ENCODE results near the gene INTS7. TPM values are rescaled to one million over a fixed set of nuclear protein-coding genes. Genes with fewer than 3 reads are reported as not detected.
A peak's percentile ranks its signal among the peaks of the same experiment; 100 is the strongest.
"Not testable (repeated sequence)": the region's sequence is repeated elsewhere in the genome, so short reads cannot be mapped to it uniquely, and the experiment has no call there.

Gene INTS7
- total RNA-seq, 2 donors from 2014 or later: 4.7 to 16.9 TPM

- no peaks in the 10 kb centered on the region for H3K27me3 ChIP-seq (replicated peaks; ENCODE audit: insufficient read depth)
- peaks cover 3 to 21% of the 10 kb centered on the region in 2 donors for H3K4me1 ChIP-seq (ENCODE audit: control insufficient read depth in 1 of 2, low read depth in 2 of 2)
- no peak overlapping the region for H3K4me3 ChIP-seq
- no peaks in the 10 kb centered on the region for H3K9me3 ChIP-seq
- no peaks in the 10 kb centered on the region for H3K36me3 ChIP-seq
- H3K27ac ChIP-seq: no peak overlapping the region
- no peak for ATAC-seq (ENCODE audit: insufficient number of reproducible peaks, low FRiP score, low read depth)
- TF ChIP-seq, protein P1, sequence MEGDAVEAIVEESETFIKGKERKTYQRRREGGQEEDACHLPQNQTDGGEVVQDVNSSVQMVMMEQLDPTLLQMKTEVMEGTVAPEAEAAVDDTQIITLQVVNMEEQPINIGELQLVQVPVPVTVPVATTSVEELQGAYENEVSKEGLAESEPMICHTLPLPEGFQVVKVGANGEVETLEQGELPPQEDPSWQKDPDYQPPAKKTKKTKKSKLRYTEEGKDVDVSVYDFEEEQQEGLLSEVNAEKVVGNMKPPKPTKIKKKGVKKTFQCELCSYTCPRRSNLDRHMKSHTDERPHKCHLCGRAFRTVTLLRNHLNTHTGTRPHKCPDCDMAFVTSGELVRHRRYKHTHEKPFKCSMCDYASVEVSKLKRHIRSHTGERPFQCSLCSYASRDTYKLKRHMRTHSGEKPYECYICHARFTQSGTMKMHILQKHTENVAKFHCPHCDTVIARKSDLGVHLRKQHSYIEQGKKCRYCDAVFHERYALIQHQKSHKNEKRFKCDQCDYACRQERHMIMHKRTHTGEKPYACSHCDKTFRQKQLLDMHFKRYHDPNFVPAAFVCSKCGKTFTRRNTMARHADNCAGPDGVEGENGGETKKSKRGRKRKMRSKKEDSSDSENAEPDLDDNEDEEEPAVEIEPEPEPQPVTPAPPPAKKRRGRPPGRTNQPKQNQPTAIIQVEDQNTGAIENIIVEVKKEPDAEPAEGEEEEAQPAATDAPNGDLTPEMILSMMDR (IDR thresholded peaks at IDR 0.05): no peak
- DNase-seq (ENCODE audit: low spot score): no peak
Measured at GRCh38 chr1:211921579-211922095, 113.7 kb downstream of the INTS7 start.

DNA sequence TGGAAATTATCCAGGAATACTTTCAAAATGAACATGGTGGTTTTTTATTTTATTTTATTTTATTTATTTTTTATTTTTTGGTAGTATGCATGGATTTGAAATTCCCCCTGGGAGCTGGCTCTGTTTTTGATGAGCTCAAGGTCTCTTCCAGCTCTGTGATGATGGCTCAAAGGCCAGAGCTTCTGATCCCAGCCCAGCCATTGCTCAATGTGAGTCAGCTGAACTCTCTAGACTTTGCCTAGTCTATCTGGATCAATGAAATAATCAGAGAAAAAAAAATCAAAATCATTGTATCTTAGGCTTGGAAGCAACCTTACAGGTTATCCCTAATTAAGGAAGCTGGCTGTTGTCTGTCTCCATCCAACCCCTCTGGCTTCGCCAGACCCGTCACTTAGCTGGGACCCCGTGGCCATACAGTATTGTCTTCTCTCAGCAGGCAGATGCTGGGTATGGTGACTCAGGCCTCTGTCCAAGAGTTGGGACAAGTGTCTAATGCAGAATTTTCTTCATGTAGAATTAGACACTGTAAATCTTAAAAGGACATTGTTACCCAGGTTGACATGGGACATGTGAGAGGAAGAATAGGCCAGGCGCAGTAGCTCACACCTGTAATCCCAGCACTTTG is 114.6 kb downstream of the INTS7 start:
- no peaks in the 10 kb centered on the region for H3K36me3 ChIP-seq
- TF ChIP-seq, protein P1 (IDR thresholded peaks at IDR 0.05): no peak
- no peak overlapping the region for H3K27ac ChIP-seq
- no peak for ATAC-seq (ENCODE audit: insufficient number of reproducible peaks, low FRiP score, low read depth)
- H3K4me3 ChIP-seq: no peak overlapping the region
- H3K4me1 ChIP-seq (ENCODE audit: control insufficient read depth in 1 of 2, low read depth in 2 of 2): peaks cover 3 to 21% of the 10 kb centered on the region in 2 donors
- DNase-seq (ENCODE audit: low spot score): no peak
- H3K9me3 ChIP-seq: no peaks in the 10 kb centered on the region
- H3K27me3 ChIP-seq (replicated peaks; ENCODE audit: insufficient read depth): no peaks in the 10 kb centered on the region

DNA sequence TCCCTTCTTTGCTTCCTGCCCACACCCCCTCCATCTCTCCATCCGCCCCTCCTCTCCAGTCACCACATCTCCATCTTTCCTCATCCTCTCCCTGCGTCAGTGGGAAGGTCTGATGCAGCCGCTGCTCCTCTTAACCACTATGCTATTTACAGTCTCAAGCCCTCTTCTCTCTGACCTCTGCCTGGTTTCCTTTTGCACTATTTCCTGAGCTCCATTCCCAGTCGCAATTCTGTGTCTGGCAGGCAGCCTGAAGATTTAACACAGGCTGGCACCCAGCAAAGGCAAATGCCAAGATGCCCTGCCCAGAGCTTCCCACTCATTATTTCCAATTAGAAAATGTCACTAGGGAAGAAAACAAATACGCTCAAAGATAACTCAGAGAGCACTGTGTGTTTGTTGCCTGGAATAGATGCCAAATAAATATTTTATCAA is 115.2 kb downstream of the INTS7 start:
- H3K27ac ChIP-seq: peak overlapping the region in 1 of 2 donors; percentile 42

GRCh38 chr1:211918843-211919414 is 116.4 kb downstream of the INTS7 start:
- no peak overlapping the region for H3K4me3 ChIP-seq
- no peaks in the 10 kb centered on the region for H3K36me3 ChIP-seq
- no peaks in the 10 kb centered on the region for H3K27me3 ChIP-seq (replicated peaks; ENCODE audit: insufficient read depth)
- TF ChIP-seq, protein P1 (IDR thresholded peaks at IDR 0.05): no peak
- no peak overlapping the region for H3K27ac ChIP-seq
- H3K9me3 ChIP-seq: no peaks in the 10 kb centered on the region
- H3K4me1 ChIP-seq (ENCODE audit: control insufficient read depth in 1 of 2, low read depth in 2 of 2): peaks cover 3 to 21% of the 10 kb centered on the region in 2 donors
- ATAC-seq (ENCODE audit: insufficient number of reproducible peaks, low FRiP score, low read depth) (no peak), DNase-seq (ENCODE audit: low spot score) (no peak)

More for the DNA sequence above, 115.2 kb downstream of the INTS7 start:
- DNase-seq (ENCODE audit: low spot score) (no peak), ATAC-seq (ENCODE audit: insufficient number of reproducible peaks, low FRiP score, low read depth) (peak; percentile 65)
- no peaks in the 10 kb centered on the region for H3K27me3 ChIP-seq (replicated peaks; ENCODE audit: insufficient read depth)
- no peaks in the 10 kb centered on the region for H3K36me3 ChIP-seq
- TF ChIP-seq, protein P1 (IDR thresholded peaks at IDR 0.05): no peak
- H3K4me1 ChIP-seq (ENCODE audit: control insufficient read depth in 1 of 2, low read depth in 2 of 2): peaks cover 3 to 21% of the 10 kb centered on the region in 2 donors
- no peak overlapping the region for H3K4me3 ChIP-seq
- no peaks in the 10 kb centered on the region for H3K9me3 ChIP-seq

- peaks cover 3 to 21% of the 10 kb centered on the region in 2 donors for H3K4me1 ChIP-seq (ENCODE audit: control insufficient read depth in 1 of 2, low read depth in 2 of 2)
- H3K9me3 ChIP-seq; DNase-seq (ENCODE audit: low spot score); H3K27me3 ChIP-seq (replicated peaks; ENCODE audit: insufficient read depth); H3K27ac ChIP-seq; H3K4me3 ChIP-seq; ATAC-seq (ENCODE audit: insufficient number of reproducible peaks, low FRiP score, low read depth); H3K36me3 ChIP-seq: not testable (repeated sequence)
Measured at GRCh38 chr1:211916458-211916857, 118.9 kb downstream of the INTS7 start.
